Adrenal gland (tissue), 12 donors: ENCODE measurements around the gene KLF3. TPM values are rescaled to one million over a fixed set of nuclear protein-coding genes. Genes with fewer than 3 reads are reported as not detected.

Experiments
- DNase-seq, 7 donors: peaks; one replicate each; pipeline ENCODE4 v3.0.0-alpha.2; 2019 to 2020
- H3K27ac ChIP-seq, 5 donors: fragments of 200-600 bp; sonication (generic) in 4 of 5; 1 replicate in 3 of 5; 2 replicates in 2 of 5; pipeline versions ENCODE4 v1.5.1 to v1.8.0; 2016 to 2020; ENCODE audit warnings: mild to moderate bottlenecking in 1 of 5
- H3K27me3 ChIP-seq: fragments of 200-600 bp; 2 replicates; pipeline ENCODE4 v1.8.0; 2021
- H3K36me3 ChIP-seq, 2 donors: fragments of 200-600 bp; replicated peaks in 1 of 2; 1 replicate in 1 of 2; 2 replicates in 1 of 2; pipeline versions ENCODE4 v1.5.1 to v1.8.0; 2018 to 2022
- H3K4me1 ChIP-seq, 2 donors: fragments of 200-600 bp; replicated peaks in 1 of 2; 1 replicate in 1 of 2; 2 replicates in 1 of 2; pipeline versions ENCODE4 v1.5.1 to v1.8.0; 2018 to 2021
- H3K4me3 ChIP-seq, 4 donors: fragments of 200-600 bp; sonication (generic) in 3 of 4; one replicate each; pipeline ENCODE4 v1.5.1; 2016 to 2018
- H3K9me3 ChIP-seq, 3 donors: fragments of 200-600 bp; sonication (generic) in 1 of 3; replicated peaks in 1 of 3; 1 replicate in 2 of 3; 2 replicates in 1 of 3; pipeline versions ENCODE4 v1.5.1 to v1.8.0; 2016 to 2021
- POLR2A ChIP-seq, 2 donors: fragments of 450-650 bp; IDR thresholded peaks; one replicate each; pipeline ENCODE4 v1.6.1; 2017; ENCODE audit warnings: antibody characterized with exemption in 2 of 2, mild to moderate bottlenecking in 2 of 2, moderate library complexity in 1 of 2
- WGBS, 4 donors: extraction: QIAGEN DNeasy Blood & Tissue Kit in 2 of 4; methylation state at CpG; one replicate each; pipeline versions ENCODE4 v1.1.5 to v1.1.7; 2013 to 2017; 5-methylcytosine and 5-hydroxymethylcytosine counted together
- intact Hi-C, 2 donors: fragments of 100-400 bp; cut with DNase I; formaldehyde crosslinking; loops; one replicate each; pipeline versions ENCODE4 v1.14.1 to v1.15.0; 2022 to 2023
- polyA plus RNA-seq, 3 donors: library from polyadenylated mRNA; stranded (reverse); fragments of 200-250 nt in 2 of 3; fragments of 350-450 nt in 1 of 3; fragmentation: Illumina TruSeq in 1 of 3; extraction: RNeasy Lipid Tissue Mini Kit (QIAGEN cat#74804) in 1 of 3; gene quantifications; one replicate each; pipeline ENCODE4 v1.2.3, GENCODE V29; 2013 to 2014
- total RNA-seq, 9 donors: library from RNA; depleted of rRNA in 4 of 9; stranded (reverse); fragments of >200 nt in 4 of 9; fragments of 120-200 nt in 1 of 9; fragmentation: NEBNext Ultra II Directional in 1 of 9; extraction: Animal tissue kit (Norgen Biotek cat#: 25700) in 1 of 9; gene quantifications; one replicate each; pipeline versions ENCODE4 v1.1.0 to v1.2.4, GENCODE V29; 2013 to 2023
- TF ChIP-seq, protein P1 (sequence below), 6 experiments: fragments of 450-650 bp in 4 of 6; fragments of 200-600 bp in 2 of 6; sonication (generic) in 1 of 6; IDR thresholded peaks; 1 replicate in 5 of 6; 2 replicates in 1 of 6; pipeline versions ENCODE4 v1.5.1 to v1.8.0; 2016 to 2021; ENCODE audit warnings: antibody characterized with exemption in 6 of 6, mild to moderate bottlenecking in 2 of 6, moderate library complexity in 1 of 6
- donor health status: healthy with polysubstance abuse.
- donor health status: Bipolar disorder and iron deficiency.
- donor health status: DM: yes; HTN: yes; CAD: no.
- donor health status: DM: no; HTN: no; CAD: no.
- donor health status: DM: no; HTN: no; CAD: no.
- donor health status: DM: yes; HTN: yes; CAD: no.

The KLF3 gene
- total and polyA plus RNA-seq, 12 donors = 10.1 to 45.7 (median 38.0) TPM

DNA sequence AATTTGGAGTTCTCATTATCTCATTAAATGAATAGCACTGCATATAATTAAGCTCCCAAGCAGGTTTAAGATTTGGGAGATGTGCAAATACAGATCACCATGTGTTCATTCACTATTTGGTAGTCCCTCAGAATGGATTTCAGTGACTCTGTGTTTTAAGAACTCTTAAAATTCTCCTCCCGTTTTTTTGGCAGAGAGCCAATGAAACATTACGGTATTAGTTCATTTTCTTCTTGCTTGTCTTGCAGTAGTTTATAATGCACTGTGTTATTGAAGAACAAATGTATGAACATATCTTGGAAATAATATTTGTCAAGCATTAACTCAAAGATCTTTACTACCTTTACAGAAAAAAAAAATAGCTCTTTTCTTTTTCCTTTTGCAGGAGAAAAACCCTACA is 32.7 kb downstream of the KLF3 start:
- H3K36me3 ChIP-seq = peaks cover 0 to 46% of the 10 kb centered on the region in 2 donors

DNA sequence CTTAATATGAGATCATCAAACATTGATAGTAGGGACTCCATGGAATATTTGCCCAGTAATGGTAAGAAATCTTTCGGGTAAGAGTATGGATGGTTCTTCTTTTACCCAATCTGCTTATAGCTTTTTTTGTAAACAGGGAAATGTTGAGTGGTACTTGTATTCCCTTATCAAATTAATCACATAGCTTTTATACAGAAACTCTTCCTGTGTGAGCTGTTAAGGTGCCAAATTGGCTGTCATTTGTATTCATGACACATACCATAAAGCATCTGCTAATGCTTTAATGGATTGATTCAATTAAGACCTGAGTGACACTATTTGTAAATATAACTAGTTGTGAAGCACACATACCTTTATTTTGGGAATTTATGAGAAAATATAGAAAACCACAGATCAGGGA is 34.2 kb downstream of the KLF3 start:
- no peak overlapping the region for H3K4me3 ChIP-seq
- TF ChIP-seq, protein P1, sequence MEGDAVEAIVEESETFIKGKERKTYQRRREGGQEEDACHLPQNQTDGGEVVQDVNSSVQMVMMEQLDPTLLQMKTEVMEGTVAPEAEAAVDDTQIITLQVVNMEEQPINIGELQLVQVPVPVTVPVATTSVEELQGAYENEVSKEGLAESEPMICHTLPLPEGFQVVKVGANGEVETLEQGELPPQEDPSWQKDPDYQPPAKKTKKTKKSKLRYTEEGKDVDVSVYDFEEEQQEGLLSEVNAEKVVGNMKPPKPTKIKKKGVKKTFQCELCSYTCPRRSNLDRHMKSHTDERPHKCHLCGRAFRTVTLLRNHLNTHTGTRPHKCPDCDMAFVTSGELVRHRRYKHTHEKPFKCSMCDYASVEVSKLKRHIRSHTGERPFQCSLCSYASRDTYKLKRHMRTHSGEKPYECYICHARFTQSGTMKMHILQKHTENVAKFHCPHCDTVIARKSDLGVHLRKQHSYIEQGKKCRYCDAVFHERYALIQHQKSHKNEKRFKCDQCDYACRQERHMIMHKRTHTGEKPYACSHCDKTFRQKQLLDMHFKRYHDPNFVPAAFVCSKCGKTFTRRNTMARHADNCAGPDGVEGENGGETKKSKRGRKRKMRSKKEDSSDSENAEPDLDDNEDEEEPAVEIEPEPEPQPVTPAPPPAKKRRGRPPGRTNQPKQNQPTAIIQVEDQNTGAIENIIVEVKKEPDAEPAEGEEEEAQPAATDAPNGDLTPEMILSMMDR (IDR thresholded peaks at IDR 0.05) = no peak
- TF ChIP-seq POLR2A (IDR thresholded peaks at IDR 0.05) = no peak
- H3K9me3 ChIP-seq = no peaks in the 10 kb centered on the region
- H3K27ac ChIP-seq = no peak overlapping the region
- DNase-seq = no peak
- intact Hi-C loops = no loop called here
- 89 to 100% (median 95%) methylated on average over 1 of the region's 1 CpG for WGBS, 4 donors
- H3K36me3 ChIP-seq = peaks cover 0 to 46% of the 10 kb centered on the region in 2 donors
- peaks cover 0 to 5% of the 10 kb centered on the region in 2 donors for H3K4me1 ChIP-seq
- no peaks in the 10 kb centered on the region for H3K27me3 ChIP-seq

More for the DNA sequence above, 32.7 kb downstream of the KLF3 start:
- TF ChIP-seq, protein P1 (IDR thresholded peaks at IDR 0.05) = no peak
- no peak for TF ChIP-seq POLR2A (IDR thresholded peaks at IDR 0.05)
- DNase-seq = no peak
- H3K27me3 ChIP-seq = no peaks in the 10 kb centered on the region
- no peaks in the 10 kb centered on the region for H3K9me3 ChIP-seq
- WGBS, 4 donors = 4 to 15% (median 8%) methylated on average over 2 of the region's 2 CpGs
- H3K4me1 ChIP-seq = peaks cover 0 to 13% of the 10 kb centered on the region in 2 donors
- no peak overlapping the region for H3K4me3 ChIP-seq
- intact Hi-C loops = no loop called here
- no peak overlapping the region for H3K27ac ChIP-seq

DNA sequence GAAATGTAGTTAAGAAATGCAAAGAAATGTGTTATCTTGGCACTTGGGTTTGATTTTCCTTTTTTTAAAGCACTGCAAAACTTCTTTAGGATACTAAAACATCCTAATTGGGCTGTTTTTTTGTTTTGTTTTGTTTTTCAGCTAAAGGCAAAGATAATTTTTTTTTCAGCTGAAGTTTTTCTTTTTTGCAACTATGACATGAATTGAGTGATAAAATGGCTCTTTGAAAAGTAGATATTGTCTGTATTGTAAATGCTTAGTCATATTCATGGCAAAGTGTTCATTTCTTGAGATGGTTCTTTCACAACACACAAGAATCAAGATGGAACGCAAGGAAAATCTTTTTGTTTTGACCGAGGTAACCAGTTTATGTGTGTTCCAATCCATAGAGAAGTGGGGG is 35.1 kb downstream of the KLF3 start:
- Histone ChIP-seq H3K9me3 (no peaks in the 10 kb centered on the region), H3K27me3 (no peaks in the 10 kb centered on the region), H3K27ac (no peak overlapping the region), H3K4me1 (peaks cover 0 to 5% of the 10 kb centered on the region in 2 donors), H3K4me3 (no peak overlapping the region), H3K36me3 (peaks cover 0 to 43% of the 10 kb centered on the region in 2 donors)
- WGBS, 4 donors = 92 to 96% (median 95%) methylated on average over 2 of the region's 2 CpGs
- intact Hi-C loops = no loop called here
- no peak for DNase-seq
- TF ChIP-seq, protein P1 (IDR thresholded peaks at IDR 0.05) = no peak
- TF ChIP-seq POLR2A (IDR thresholded peaks at IDR 0.05) = no peak

DNA sequence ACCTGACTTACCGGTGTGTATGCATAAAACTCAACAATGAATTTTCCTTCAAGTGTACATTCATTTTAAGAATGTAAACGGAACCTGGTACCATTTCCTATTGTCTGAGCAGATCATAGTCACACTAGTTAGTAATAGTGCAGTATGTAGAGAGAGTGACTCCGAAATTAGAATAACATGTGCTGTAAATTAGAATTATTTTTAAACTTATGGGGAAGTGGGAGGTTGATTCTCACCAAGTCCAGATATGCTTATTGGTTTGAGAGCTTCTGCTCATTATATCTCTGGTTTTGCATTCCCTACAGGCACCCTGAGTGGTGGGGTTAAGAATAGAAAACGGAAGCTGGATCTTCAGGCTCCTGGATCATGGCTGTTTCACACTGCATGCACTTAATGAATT is 39.6 kb downstream of the KLF3 start:
- no peak for TF ChIP-seq POLR2A (IDR thresholded peaks at IDR 0.05)
- TF ChIP-seq, protein P1 (IDR thresholded peaks at IDR 0.05) = no peak
- 67 to 80% (median 77%) methylated on average over 4 of the region's 4 CpGs for WGBS, 4 donors
- intact Hi-C loops = no loop called here
- no peaks in the 10 kb centered on the region for H3K27me3 ChIP-seq
- H3K27ac ChIP-seq = no peak overlapping the region
- H3K36me3 ChIP-seq = peaks cover 0 to 1% of the 10 kb centered on the region in 2 donors
- no peak for DNase-seq
- H3K9me3 ChIP-seq = no peaks in the 10 kb centered on the region
- H3K4me3 ChIP-seq = no peak overlapping the region
- H3K4me1 ChIP-seq = no peaks in the 10 kb centered on the region
